GM19372 (cell line): Measurements from ENCODE around the gene OR8K1.

Source experiments
- ATAC-seq: cut with Tn5 transposase; IDR thresholded peaks from one replicate; pipeline ENCODE4 v1.9.1; 2021; ENCODE audit warnings: mild to moderate bottlenecking, low read depth, moderate library complexity; ENCODE audit not compliant: unreplicated experiment

The OR8K1 gene

GRCh38 chr11:56345739-56346138 lies at the start of gene OR8K1:
OR8K1 (plus strand) TSS chr11:56346039; CDS start chr11:56346039, 0 bp downstream.
- no peak for ATAC-seq

GRCh38 chr11:56296898-56297297 lies 48.9 kb upstream of the OR8K1 start:
- ATAC-seq = no peak

- ATAC-seq = no peak
Measured at GRCh38 chr11:56307836-56308235, 38.0 kb upstream of the OR8K1 start.

DNA sequence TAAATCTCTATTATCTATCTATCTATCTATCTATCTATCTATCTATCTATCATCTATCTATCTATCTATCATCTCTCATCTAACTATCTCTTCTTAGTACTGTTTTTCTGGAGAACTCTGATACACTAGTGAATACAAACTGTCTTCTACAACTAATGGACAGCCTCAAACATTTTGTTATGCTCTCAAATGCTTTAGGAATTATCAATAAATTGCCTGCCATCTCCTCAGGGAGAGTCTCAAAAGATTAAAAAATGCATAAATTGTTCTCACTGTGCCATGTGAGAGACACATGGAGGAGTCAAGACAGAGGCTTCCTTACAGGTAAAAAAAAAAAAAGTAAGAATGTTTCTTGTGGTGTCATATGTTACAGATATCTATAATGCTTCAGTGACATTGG lies 31.0 kb upstream of the OR8K1 start, which contains the start of gene OR8K3:
Gene OR8K3 (plus strand): TSS at position 301 of the 400 bp plus-strand sequence. CDS start 3,163 bp downstream, outside the sequence.
- no peak for ATAC-seq

DNA sequence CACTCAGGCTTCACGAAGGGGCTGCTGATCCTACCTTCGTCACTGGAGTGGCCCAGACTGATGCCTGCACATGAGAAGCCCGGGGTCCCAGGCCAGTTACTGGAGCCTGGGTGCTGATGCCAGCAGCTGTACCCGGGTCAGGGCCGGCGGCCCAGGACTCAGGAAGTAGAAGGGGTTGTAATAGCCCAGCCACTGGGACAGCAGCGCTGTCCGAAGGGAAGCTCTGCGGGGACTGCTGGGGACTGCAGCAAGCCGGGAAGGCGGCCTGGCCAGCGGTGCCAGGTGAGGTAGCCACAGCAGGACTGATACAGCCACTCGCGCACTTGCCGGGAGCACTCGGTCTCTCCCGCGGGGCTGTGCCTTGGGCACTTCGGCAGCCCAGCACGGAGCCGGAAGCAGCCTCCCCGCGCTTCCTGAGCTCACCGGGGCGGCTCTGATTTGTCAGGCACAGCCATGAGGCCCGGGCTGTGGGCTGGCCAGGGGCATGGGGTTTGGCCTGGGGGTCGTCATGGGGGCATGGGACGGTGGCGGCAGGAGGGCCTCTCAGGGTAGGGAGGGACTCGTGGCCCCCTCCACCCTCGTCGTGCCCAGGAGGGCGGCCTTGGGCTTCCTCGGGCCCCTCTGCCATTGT lies 13.9 kb upstream of the OR8K1 start:
- ATAC-seq = no peak

DNA sequence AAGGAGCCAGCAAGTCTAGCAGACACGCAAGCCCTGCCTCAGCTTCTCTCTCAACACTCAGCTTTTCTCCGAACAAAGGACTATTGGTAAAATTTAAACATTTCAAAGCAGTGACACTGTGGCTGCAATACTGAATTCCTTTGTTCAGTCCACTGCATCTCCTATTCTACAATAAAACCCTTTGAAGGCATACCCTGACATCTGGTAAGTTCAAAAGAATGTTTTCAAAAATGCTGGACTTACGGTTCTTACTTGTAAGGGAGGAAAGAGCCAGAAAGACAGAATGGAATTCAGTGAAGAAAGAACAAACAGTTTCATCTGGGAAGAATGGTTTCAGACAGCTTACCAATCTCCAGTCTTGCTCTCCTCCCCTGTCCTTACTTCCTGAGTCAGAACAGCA lies 12.7 kb upstream of the OR8K1 start:
- ATAC-seq = no peak

GRCh38 chr11:56340289-56340688 lies 5.5 kb upstream of the OR8K1 start:
- ATAC-seq = no peak

DNA sequence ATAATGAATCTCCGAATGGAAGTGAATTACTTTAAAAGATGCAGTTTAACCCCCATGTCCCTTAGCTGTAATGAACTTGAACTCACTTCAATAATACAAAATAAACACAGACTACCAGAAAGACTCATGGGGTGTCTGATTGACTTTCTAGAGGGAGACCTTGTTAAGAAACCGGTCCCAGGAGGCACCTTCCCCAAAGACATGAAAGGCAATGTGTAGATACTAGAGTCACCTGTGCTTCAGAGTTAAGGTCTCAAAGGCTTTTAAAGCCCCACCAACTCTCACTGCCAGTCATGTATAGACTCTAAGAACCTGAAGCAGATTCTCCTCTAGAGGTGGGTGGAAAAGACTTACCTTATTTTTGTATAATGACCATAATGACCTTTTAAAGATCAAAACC lies 8.2 kb downstream of the OR8K1 start, which contains the start of gene OR8J1:
Gene OR8J1 (plus strand): TSS at position 301 of the 400 bp plus-strand sequence. CDS start 5,956 bp downstream, outside the sequence.
- no peak for ATAC-seq

- no peak for ATAC-seq
Measured at GRCh38 chr11:56375324-56375723, 29.5 kb downstream of the OR8K1 start, which contains the start of gene OR8U1. OR8U1 (plus strand) TSS chr11:56375624; CDS start chr11:56375624, 0 bp downstream.

GRCh38 chr11:56380120-56380519 lies 34.3 kb downstream of the OR8K1 start:
- no peak for ATAC-seq

GRCh38 chr11:56394381-56394780 lies 48.5 kb downstream of the OR8K1 start:
- no peak for ATAC-seq

GRCh38 chr11:56396047-56396446 lies 50.2 kb downstream of the OR8K1 start:
- no peak for ATAC-seq
